GM20000 (cell line): Measurements from ENCODE around the gene SRPK1.

Experiments used
- DNase-seq: peaks from one replicate; pipeline ENCODE4 v3.0.0; 2012; ENCODE audit warnings: low spot score
- TF ChIP-seq, protein P1 (sequence below): IDR thresholded peaks from 2 replicates; pipeline ENCODE4 v1.5.1; 2012; ENCODE audit warnings: mild to moderate bottlenecking, control low read depth; ENCODE audit errors: extremely low read depth, missing control alignments

Gene SRPK1

DNA sequence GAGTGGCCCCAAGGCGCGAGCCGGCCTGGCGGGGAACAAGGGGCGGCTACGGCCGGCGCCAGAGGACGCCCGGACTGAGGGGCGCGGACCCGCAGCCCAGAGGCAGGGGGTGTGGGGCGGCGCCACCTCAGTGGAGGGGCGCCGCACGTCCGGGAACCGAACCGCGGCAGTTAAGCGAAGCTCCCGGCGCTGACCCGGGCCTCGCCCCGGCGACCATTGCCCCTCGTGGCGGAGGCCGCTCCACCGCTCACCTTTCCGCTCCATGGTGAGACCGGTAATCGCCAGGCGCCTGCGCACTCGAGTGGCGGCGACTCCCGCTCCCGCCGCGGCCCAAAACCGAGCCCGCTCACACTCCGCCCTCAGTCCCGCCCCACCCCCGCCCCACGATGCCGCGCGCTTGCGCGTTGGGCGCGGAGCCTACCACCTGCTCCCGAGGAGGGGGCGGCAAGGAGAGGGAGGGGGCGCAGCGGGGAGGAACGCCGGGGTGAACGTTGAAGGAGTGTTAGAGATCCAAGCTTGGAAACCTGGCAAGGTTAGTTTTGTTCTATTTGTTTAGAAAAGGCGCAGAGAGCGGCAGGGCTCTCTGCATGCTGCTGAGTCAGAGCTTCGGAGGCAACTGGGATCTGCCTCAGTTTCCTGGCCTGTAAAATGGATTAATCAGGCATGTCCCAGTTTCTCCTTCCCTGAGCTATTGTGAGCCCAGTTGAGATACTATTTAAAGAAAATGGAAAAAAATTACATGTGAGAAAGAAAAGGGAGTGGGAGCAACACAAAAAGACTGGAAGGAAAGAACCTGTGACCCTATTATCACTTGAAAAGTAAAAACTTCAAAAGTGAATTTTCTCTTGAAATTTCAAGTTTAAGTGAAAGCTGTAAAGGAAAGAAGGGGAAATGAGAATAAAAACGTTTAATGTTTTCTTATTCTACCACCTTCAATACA is at the start of gene SRPK1:
Gene SRPK1, minus strand, starts transcription at position 306 of the 940 bp plus-strand sequence. Its CDS starts 42 bp downstream, at position 264.
- TF ChIP-seq, protein P1, sequence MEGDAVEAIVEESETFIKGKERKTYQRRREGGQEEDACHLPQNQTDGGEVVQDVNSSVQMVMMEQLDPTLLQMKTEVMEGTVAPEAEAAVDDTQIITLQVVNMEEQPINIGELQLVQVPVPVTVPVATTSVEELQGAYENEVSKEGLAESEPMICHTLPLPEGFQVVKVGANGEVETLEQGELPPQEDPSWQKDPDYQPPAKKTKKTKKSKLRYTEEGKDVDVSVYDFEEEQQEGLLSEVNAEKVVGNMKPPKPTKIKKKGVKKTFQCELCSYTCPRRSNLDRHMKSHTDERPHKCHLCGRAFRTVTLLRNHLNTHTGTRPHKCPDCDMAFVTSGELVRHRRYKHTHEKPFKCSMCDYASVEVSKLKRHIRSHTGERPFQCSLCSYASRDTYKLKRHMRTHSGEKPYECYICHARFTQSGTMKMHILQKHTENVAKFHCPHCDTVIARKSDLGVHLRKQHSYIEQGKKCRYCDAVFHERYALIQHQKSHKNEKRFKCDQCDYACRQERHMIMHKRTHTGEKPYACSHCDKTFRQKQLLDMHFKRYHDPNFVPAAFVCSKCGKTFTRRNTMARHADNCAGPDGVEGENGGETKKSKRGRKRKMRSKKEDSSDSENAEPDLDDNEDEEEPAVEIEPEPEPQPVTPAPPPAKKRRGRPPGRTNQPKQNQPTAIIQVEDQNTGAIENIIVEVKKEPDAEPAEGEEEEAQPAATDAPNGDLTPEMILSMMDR, result no peak
- DNase-seq, result peak; percentile 99

DNA sequence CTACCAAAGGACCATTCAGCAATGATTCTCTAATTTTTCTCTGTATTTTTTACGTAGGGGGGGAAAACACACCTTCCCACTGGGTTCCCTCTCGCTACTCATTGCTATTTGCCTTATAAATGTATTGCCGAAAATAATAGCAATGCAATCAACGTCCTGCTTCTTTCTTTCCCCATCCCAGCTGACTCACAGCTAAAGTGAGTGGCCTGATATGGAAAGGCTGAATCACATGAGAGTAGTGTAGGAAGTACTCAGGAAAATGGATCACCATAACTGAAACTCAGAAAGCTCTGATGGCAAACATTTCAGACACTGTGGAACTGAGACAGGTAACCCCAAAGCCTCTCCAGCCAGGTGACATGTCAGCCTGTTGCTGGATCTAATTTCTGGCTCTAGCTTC is 49.3 kb upstream of the SRPK1 start:
- DNase-seq, result no peak

DNA sequence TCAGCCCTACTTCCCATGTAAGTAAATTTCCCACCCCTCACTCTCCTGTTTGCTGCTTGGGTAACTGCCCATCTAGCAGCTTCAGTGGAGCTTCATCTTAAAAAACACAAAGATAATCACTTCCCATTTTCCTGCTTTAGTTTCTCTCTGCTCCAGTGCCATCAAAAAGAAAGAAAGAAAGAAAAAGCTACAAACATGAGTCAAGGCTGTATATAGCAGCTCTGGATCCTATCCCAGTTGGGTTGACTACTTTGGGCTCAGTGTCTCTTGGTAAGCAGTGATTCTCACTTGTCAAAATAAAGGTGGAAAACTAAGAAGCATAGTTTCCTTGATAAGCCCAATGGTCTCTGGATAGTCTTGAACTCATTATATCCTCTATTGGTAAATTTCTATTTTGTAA is 48.7 kb upstream of the SRPK1 start:
- DNase-seq, result no peak
- TF ChIP-seq, protein P1, result no peak

More for the DNA sequence above, 49.3 kb upstream of the SRPK1 start:
- TF ChIP-seq, protein P1, result no peak

DNA sequence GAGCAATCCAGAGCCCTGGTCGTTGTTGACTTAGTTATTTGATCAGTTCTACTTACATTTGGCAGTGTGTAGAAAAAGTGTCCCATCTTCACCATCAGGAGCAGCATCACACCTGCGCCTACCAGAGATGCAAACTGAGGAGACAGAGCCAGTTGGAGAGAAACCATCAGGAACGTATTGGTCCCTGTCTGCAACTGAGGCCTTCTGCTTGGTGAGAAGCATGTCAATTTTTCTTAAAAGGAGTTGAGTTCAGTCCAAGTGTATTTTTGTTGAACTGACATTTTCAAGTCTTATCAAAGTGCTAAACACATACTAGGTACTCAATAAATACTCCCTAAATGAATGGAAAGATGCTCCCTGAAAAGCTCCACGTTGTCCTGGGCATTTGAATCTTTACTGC is 47.9 kb upstream of the SRPK1 start:
- TF ChIP-seq, protein P1, result no peak
- DNase-seq, result no peak

DNA sequence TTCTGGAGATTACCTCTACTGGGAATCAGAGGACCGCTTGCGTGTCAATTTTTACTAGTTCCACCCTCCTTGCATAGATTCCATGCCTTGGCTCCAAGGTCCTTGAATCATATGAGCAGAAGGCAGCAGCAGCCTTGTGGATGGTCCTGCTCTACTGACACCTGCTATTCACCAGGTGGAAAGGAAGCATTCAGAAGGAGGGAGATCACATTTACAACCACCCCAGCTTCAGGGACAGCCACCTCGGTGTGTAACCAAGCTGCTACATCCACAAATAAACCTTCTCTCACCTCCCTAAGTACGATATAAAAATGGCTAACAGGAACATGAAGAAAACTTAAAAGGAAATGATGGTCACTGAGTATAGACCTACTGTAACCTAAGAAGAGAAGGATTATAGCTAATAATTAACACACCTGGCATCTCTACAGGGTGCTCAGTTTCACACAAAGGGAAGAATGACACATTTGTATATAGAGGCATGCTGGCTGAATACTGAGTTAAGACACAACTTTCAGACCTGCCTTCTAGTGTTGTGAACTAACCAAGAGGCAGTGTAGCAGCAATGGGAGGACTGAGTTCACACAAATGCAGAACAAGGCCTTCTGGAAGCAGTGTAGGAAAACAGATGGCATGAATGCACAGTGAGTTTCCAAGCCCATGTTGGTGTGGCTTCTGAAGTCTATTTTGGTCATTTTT is 46.3 kb upstream of the SRPK1 start:
- no peak for DNase-seq
- TF ChIP-seq, protein P1, result no peak

DNA sequence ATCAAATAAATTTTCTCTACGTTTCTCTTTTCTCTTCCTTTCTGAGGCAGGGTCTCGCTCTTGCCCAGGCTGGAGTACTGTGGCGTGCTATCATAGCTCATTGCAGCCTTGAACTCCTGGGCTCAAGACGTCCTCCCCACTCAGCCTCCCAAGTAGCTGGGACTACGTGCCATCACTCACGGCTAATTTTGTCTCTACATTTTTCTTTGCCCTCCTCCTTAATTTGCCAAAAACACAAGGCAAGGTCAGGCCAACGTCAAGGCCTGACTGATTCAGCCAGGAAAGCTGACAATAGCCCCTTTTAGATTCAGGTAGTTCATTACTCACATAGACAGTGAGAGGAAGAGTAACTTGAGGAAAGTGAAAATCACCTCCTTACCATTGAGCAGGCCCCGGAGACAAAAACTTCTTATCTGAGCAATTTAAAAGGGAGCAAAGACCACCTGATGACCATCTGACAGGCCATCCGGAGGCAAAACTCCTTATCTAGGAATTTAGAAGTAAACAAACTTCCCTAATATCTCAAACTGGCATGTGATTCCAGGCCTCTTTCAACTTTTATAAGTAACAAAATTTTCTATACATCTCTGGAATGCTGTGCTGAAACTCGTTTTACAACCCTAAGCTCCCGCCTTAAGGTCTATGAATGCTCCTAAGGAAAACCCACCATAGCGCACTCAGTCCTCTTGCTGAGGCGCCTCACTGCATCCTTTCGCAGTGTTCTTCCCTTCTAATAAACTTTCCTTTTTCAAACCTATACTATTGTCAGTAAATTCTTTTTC is 42.1 kb upstream of the SRPK1 start:
- TF ChIP-seq, protein P1, result no peak

More for the DNA sequence above, 42.1 kb upstream of the SRPK1 start:
- no peak for DNase-seq
